ELR (cell line): Measurements from ENCODE around the gene SBNO2.
"Not testable (repeated sequence)": the region's sequence is repeated elsewhere in the genome, so short reads cannot be mapped to it uniquely, and the experiment has no call there.

Source experiments
- DNase-seq: peaks from one replicate; pipeline ENCODE4 v3.0.0-alpha.2; 2015; ENCODE audit warnings: low read depth

The SBNO2 gene

GRCh38 chr19:1206150-1206863, 32.2 kb upstream of the SBNO2 start:
- DNase-seq, result peak; percentile 25

GRCh38 chr19:1205114-1206099, 31.3 kb upstream of the SBNO2 start, which contains the start of gene STK11:
STK11 (plus strand) TSS chr19:1205778; CDS start chr19:1206914, 1,136 bp downstream.
- DNase-seq, result peak; percentile 98

GRCh38 chr19:1200614-1201013, 26.5 kb upstream of the SBNO2 start:
- not testable (repeated sequence) for DNase-seq

GRCh38 chr19:1199531-1199930, 25.5 kb upstream of the SBNO2 start:
- no peak for DNase-seq

GRCh38 chr19:1189419-1189818, 15.4 kb upstream of the SBNO2 start:
- DNase-seq, result peak; percentile 61

- peak; percentile 90 for DNase-seq
Observed at GRCh38 chr19:1183543-1184172, 9.6 kb upstream of the SBNO2 start.

GRCh38 chr19:1182727-1183126, 8.7 kb upstream of the SBNO2 start:
- DNase-seq, result no peak

GRCh38 chr19:1182068-1182467, 8.0 kb upstream of the SBNO2 start:
- no peak for DNase-seq

GRCh38 chr19:1181606-1182005, 7.5 kb upstream of the SBNO2 start:
- no peak for DNase-seq

- peak; percentile 99 for DNase-seq
Observed at GRCh38 chr19:1177322-1178114, 3.5 kb upstream of the SBNO2 start.

GRCh38 chr19:1173159-1173844, 766 bp downstream of the SBNO2 start:
- peak; percentile 43 for DNase-seq

GRCh38 chr19:1172353-1173158, 1.5 kb downstream of the SBNO2 start:
- DNase-seq, result peak; percentile 76

GRCh38 chr19:1171755-1172352, 2.2 kb downstream of the SBNO2 start:
- DNase-seq, result no peak

GRCh38 chr19:1170938-1171754, 2.9 kb downstream of the SBNO2 start:
- no peak for DNase-seq

- DNase-seq, result no peak
Observed at GRCh38 chr19:1169921-1170885, 3.9 kb downstream of the SBNO2 start.

GRCh38 chr19:1169411-1169791, 4.7 kb downstream of the SBNO2 start:
- no peak for DNase-seq

GRCh38 chr19:1168572-1169410, 5.3 kb downstream of the SBNO2 start:
- DNase-seq, result peak; percentile 95
